SK-N-DZ (cell line): Measurements from ENCODE around the gene CKMT2.

Source experiments
- DNase-seq: peaks from one replicate; pipeline ENCODE4 v3.0.0-alpha.2; 2015; ENCODE audit warnings: low spot score

CKMT2 gene

GRCh38 chr5:81214848-81215247 is 18.3 kb upstream of the CKMT2 start:
- no peak for DNase-seq

- no peak for DNase-seq
Observed at GRCh38 chr5:81216152-81216551, 17.0 kb upstream of the CKMT2 start.

GRCh38 chr5:81219389-81219788 is 13.7 kb upstream of the CKMT2 start:
- DNase-seq = no peak

GRCh38 chr5:81222285-81222684 is 10.8 kb upstream of the CKMT2 start:
- DNase-seq = no peak

GRCh38 chr5:81225463-81225862 is 7.7 kb upstream of the CKMT2 start:
- DNase-seq = no peak

GRCh38 chr5:81226286-81226685 is 6.8 kb upstream of the CKMT2 start:
- no peak for DNase-seq

- DNase-seq = no peak
Observed at GRCh38 chr5:81226949-81227348, 6.2 kb upstream of the CKMT2 start.

GRCh38 chr5:81228084-81228483 is 5.0 kb upstream of the CKMT2 start:
- DNase-seq = no peak

GRCh38 chr5:81230416-81230815 is 2.7 kb upstream of the CKMT2 start:
- no peak for DNase-seq

- no peak for DNase-seq
Observed at GRCh38 chr5:81232464-81233079, 550 bp upstream of the CKMT2 start.

GRCh38 chr5:81234299-81234698 is 1.2 kb downstream of the CKMT2 start:
- no peak for DNase-seq

- DNase-seq = no peak
Observed at GRCh38 chr5:81234801-81235200, 1.7 kb downstream of the CKMT2 start.

GRCh38 chr5:81235287-81236072 is 2.4 kb downstream of the CKMT2 start:
- no peak for DNase-seq

GRCh38 chr5:81238460-81238859 is 5.3 kb downstream of the CKMT2 start:
- no peak for DNase-seq

GRCh38 chr5:81239613-81240012 is 6.5 kb downstream of the CKMT2 start:
- no peak for DNase-seq

- no peak for DNase-seq
Observed at GRCh38 chr5:81241001-81241400, 7.9 kb downstream of the CKMT2 start.

GRCh38 chr5:81241961-81242648 is 9.0 kb downstream of the CKMT2 start:
- DNase-seq = no peak

- no peak for DNase-seq
Observed at GRCh38 chr5:81242906-81243436, 9.8 kb downstream of the CKMT2 start.

- DNase-seq = no peak
Observed at GRCh38 chr5:81244451-81244850, 11.3 kb downstream of the CKMT2 start.

GRCh38 chr5:81245871-81246235 is 12.7 kb downstream of the CKMT2 start:
- no peak for DNase-seq

- no peak for DNase-seq
Observed at GRCh38 chr5:81246697-81247096, 13.6 kb downstream of the CKMT2 start.

- DNase-seq = no peak
Observed at GRCh38 chr5:81247441-81247972, 14.4 kb downstream of the CKMT2 start.
